Activated T-helper 2 cell treated with anti-CD3 and anti-CD28 coated beads, Interferon-gamma antibody, Interleukin-2, Interleukin-4, amounts not matched to agents 10 μg/mL and 5 μg/mL and 100 μg/mL, durations not matched to agents 14 hours and 24 hours and 36 hours (primary cell): ENCODE results near the gene ODAD2. TPM values are rescaled to one million over a fixed set of nuclear protein-coding genes. Genes with fewer than 3 reads are reported as not detected.

Source experiments
- DNase-seq: peaks from one replicate; pipeline ENCODE4 v3.0.0; 2021; ENCODE audit warnings: low spot score
- H3K27ac Mint-ChIP-seq: one replicate; pipeline ENCODE4 v1.8.0; 2021; ENCODE audit warnings: mixed read lengths
- H3K27me3 Mint-ChIP-seq: one replicate; pipeline ENCODE4 v1.8.0; 2021; ENCODE audit warnings: low read depth, mixed read lengths
- H3K36me3 Mint-ChIP-seq: one replicate; pipeline ENCODE4 v1.8.0; 2021; ENCODE audit warnings: low read depth, mixed read lengths
- H3K4me1 Mint-ChIP-seq: one replicate; pipeline ENCODE4 v1.8.0; 2021; ENCODE audit warnings: low read depth, mixed read lengths
- H3K4me3 Mint-ChIP-seq: one replicate; pipeline ENCODE4 v1.8.0; 2021; ENCODE audit warnings: low read depth, mild to moderate bottlenecking, moderate library complexity, mixed read lengths
- H3K9me3 Mint-ChIP-seq: one replicate; pipeline ENCODE4 v1.8.0; 2021; ENCODE audit warnings: mixed read lengths
- intact Hi-C: fragments of 100-400 bp; cut with micrococcal nuclease; formaldehyde crosslinking; loops from one replicate; pipeline ENCODE4 v1.15.1; 2023
- total RNA-seq: library from RNA; stranded (reverse); gene quantifications from 2 replicates; pipeline ENCODE4 v1.2.3, GENCODE V29; 2022

The ODAD2 gene
- total RNA-seq, result not detected in 2 replicates

GRCh38 chr10:27998954-27999275 lies at the start of gene ODAD2:
Gene ODAD2, minus strand, starts transcription at chr10:27999079. Its CDS starts 3,937 bp downstream, at chr10:27995142.
- intact Hi-C loops, result loop anchor here (2.0 kb wide), 1 partner anchor 254 kb away; the partner anchor contains the start of gene MKX
- Mint-ChIP-seq H3K4me1 (peaks cover 8% of the 10 kb centered on the region), H3K27ac (no peak within 1 kb of the TSS), H3K36me3 (no peaks in the 10 kb centered on the region), H3K9me3 (no peaks in the 10 kb centered on the region), H3K27me3 (peaks cover 43% of the 10 kb centered on the region), H3K4me3 (peak within 1 kb of the TSS; percentile 75)
- no peak for DNase-seq

GRCh38 chr10:28047061-28047460 lies 48.2 kb upstream of the ODAD2 start:
- Mint-ChIP-seq H3K4me3 (no peak overlapping the region), H3K27ac (no peak overlapping the region), H3K36me3 (no peaks in the 10 kb centered on the region), H3K27me3 (no peaks in the 10 kb centered on the region), H3K9me3 (no peaks in the 10 kb centered on the region), H3K4me1 (no peaks in the 10 kb centered on the region)
- intact Hi-C loops, result no loop called here
- DNase-seq, result no peak

GRCh38 chr10:28046579-28046978 lies 47.7 kb upstream of the ODAD2 start:
- intact Hi-C loops, result no loop called here
- no peaks in the 10 kb centered on the region for H3K36me3 Mint-ChIP-seq

GRCh38 chr10:28043941-28044340 lies 45.1 kb upstream of the ODAD2 start:
- no peak for DNase-seq
- no peaks in the 10 kb centered on the region for H3K9me3 Mint-ChIP-seq
- no peaks in the 10 kb centered on the region for H3K36me3 Mint-ChIP-seq
- H3K4me1 Mint-ChIP-seq, result no peaks in the 10 kb centered on the region
- no peaks in the 10 kb centered on the region for H3K27me3 Mint-ChIP-seq
- no peak overlapping the region for H3K27ac Mint-ChIP-seq
- intact Hi-C loops, result no loop called here
- no peak overlapping the region for H3K4me3 Mint-ChIP-seq

More at GRCh38 chr10:28046579-28046978, 47.7 kb upstream of the ODAD2 start:
- Mint-ChIP-seq H3K4me1 (no peaks in the 10 kb centered on the region), H3K27ac (no peak overlapping the region), H3K27me3 (no peaks in the 10 kb centered on the region), H3K9me3 (no peaks in the 10 kb centered on the region), H3K4me3 (no peak overlapping the region)
- DNase-seq, result no peak

GRCh38 chr10:28036587-28036986 lies 37.7 kb upstream of the ODAD2 start:
- Mint-ChIP-seq H3K27me3 (peaks cover 14% of the 10 kb centered on the region), H3K4me3 (no peak overlapping the region), H3K4me1 (no peaks in the 10 kb centered on the region), H3K27ac (no peak overlapping the region), H3K36me3 (no peaks in the 10 kb centered on the region), H3K9me3 (no peaks in the 10 kb centered on the region)
- intact Hi-C loops, result no loop called here
- DNase-seq, result no peak

GRCh38 chr10:28020993-28021982 lies 22.4 kb upstream of the ODAD2 start:
- no peak overlapping the region for H3K27ac Mint-ChIP-seq
- H3K4me3 Mint-ChIP-seq, result no peak overlapping the region
- intact Hi-C loops, result no loop called here
- H3K4me1 Mint-ChIP-seq, result no peaks in the 10 kb centered on the region
- H3K27me3 Mint-ChIP-seq, result peaks cover 12% of the 10 kb centered on the region
- H3K36me3 Mint-ChIP-seq, result no peaks in the 10 kb centered on the region
- no peaks in the 10 kb centered on the region for H3K9me3 Mint-ChIP-seq
- no peak for DNase-seq

GRCh38 chr10:28020080-28020860 lies 21.4 kb upstream of the ODAD2 start:
- H3K27me3 Mint-ChIP-seq, result peaks cover 10% of the 10 kb centered on the region
- DNase-seq, result no peak
- no peaks in the 10 kb centered on the region for H3K36me3 Mint-ChIP-seq
- H3K27ac Mint-ChIP-seq, result no peak overlapping the region
- H3K9me3 Mint-ChIP-seq, result no peaks in the 10 kb centered on the region
- intact Hi-C loops, result no loop called here
- H3K4me3 Mint-ChIP-seq, result no peak overlapping the region
- no peaks in the 10 kb centered on the region for H3K4me1 Mint-ChIP-seq

- Mint-ChIP-seq H3K4me1 (peaks cover 4% of the 10 kb centered on the region), H3K36me3 (no peaks in the 10 kb centered on the region), H3K27ac (no peak overlapping the region), H3K9me3 (no peaks in the 10 kb centered on the region), H3K27me3 (peaks cover 15% of the 10 kb centered on the region), H3K4me3 (no peak overlapping the region)
- no peak for DNase-seq
- intact Hi-C loops, result no loop called here
Observed at GRCh38 chr10:28014651-28015050, 15.8 kb upstream of the ODAD2 start.

GRCh38 chr10:28012990-28013515 lies 14.2 kb upstream of the ODAD2 start:
- no peak for DNase-seq
- H3K27me3 Mint-ChIP-seq, result peaks cover 18% of the 10 kb centered on the region
- H3K9me3 Mint-ChIP-seq, result no peaks in the 10 kb centered on the region
- intact Hi-C loops, result no loop called here
- no peak overlapping the region for H3K4me3 Mint-ChIP-seq
- peaks cover 4% of the 10 kb centered on the region for H3K4me1 Mint-ChIP-seq
- no peak overlapping the region for H3K27ac Mint-ChIP-seq
- no peaks in the 10 kb centered on the region for H3K36me3 Mint-ChIP-seq

GRCh38 chr10:28010821-28011220 lies 11.9 kb upstream of the ODAD2 start:
- Mint-ChIP-seq H3K27me3 (peaks cover 19% of the 10 kb centered on the region), H3K4me3 (no peak overlapping the region), H3K27ac (no peak overlapping the region), H3K4me1 (peaks cover 4% of the 10 kb centered on the region), H3K9me3 (no peaks in the 10 kb centered on the region), H3K36me3 (no peaks in the 10 kb centered on the region)
- DNase-seq, result no peak
- intact Hi-C loops, result no loop called here

- H3K36me3 Mint-ChIP-seq, result no peaks in the 10 kb centered on the region
- H3K27me3 Mint-ChIP-seq, result peaks cover 19% of the 10 kb centered on the region
- intact Hi-C loops, result no loop called here
- no peaks in the 10 kb centered on the region for H3K4me1 Mint-ChIP-seq
- DNase-seq, result no peak
- H3K27ac Mint-ChIP-seq, result no peak overlapping the region
- no peaks in the 10 kb centered on the region for H3K9me3 Mint-ChIP-seq
- no peak overlapping the region for H3K4me3 Mint-ChIP-seq
Observed at GRCh38 chr10:28008054-28008453, 9.2 kb upstream of the ODAD2 start.

- peaks cover 8% of the 10 kb centered on the region for H3K4me1 Mint-ChIP-seq
- no peak for DNase-seq
- intact Hi-C loops, result no loop called here
- peaks cover 40% of the 10 kb centered on the region for H3K27me3 Mint-ChIP-seq
- H3K27ac Mint-ChIP-seq, result no peak overlapping the region
- no peak overlapping the region for H3K4me3 Mint-ChIP-seq
- no peaks in the 10 kb centered on the region for H3K36me3 Mint-ChIP-seq
- no peaks in the 10 kb centered on the region for H3K9me3 Mint-ChIP-seq
Observed at GRCh38 chr10:28001353-28001752, 2.5 kb upstream of the ODAD2 start.
